Stimulated activated CD4-positive, alpha-beta T cell treated with anti-CD3 and anti-CD28 coated beads, Interleukin-12 subunit alpha, Interleukin-12 subunit beta, amount 100 ng/mL, for 24 hours (primary cell): Measurements from ENCODE around the gene SLC15A2.
"Not testable (repeated sequence)": the region's sequence is repeated elsewhere in the genome, so short reads cannot be mapped to it uniquely, and the experiment has no call there.

Experiments
- DNase-seq, 2 experiments: peaks; one replicate each; pipeline ENCODE4 v3.0.0-alpha.2; 2020; ENCODE audit warnings: low read depth in 2 of 2

Gene SLC15A2

DNA sequence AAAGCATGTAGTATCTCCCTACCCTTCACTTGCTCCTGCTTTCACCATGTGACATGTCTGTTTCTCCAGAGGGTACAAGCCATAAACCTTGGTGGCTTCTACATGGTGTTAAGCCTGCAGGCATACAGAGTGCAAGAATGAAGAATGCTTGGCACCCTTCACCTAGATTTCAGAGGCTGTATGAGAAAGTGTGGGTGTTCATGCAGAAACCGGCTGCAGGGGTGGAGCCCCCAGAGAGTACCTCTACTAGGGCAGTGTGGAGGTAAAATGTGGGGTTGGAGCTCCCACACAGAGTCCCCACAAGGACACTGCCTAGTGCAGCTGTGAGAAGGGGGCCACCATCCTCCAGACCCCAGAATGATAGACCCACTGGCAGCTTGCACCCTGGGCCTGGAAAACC is 32.2 kb downstream of the SLC15A2 start:
- DNase-seq = no peak

GRCh38 chr3:121938141-121938855 is 44.1 kb downstream of the SLC15A2 start:
- DNase-seq = not testable (repeated sequence)

DNA sequence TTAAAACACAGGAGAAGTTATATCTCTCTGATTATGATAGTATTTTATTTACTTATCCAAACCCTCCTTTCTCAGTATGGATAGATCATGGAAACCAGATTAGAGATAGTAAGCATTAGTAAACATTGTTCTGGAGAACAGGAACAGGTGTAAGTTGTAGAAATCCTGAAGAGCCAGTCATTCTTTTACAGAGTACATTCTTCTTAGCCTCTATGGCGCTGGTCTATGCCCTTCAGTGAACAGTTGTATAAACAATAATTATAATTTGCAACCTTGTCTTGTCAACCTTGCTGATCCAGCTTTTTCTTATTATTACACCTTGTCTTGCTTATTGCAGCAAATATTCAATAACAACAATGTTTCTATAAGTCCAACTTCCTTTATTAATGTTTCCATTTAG is 47.4 kb downstream of the SLC15A2 start:
- DNase-seq = no peak

DNA sequence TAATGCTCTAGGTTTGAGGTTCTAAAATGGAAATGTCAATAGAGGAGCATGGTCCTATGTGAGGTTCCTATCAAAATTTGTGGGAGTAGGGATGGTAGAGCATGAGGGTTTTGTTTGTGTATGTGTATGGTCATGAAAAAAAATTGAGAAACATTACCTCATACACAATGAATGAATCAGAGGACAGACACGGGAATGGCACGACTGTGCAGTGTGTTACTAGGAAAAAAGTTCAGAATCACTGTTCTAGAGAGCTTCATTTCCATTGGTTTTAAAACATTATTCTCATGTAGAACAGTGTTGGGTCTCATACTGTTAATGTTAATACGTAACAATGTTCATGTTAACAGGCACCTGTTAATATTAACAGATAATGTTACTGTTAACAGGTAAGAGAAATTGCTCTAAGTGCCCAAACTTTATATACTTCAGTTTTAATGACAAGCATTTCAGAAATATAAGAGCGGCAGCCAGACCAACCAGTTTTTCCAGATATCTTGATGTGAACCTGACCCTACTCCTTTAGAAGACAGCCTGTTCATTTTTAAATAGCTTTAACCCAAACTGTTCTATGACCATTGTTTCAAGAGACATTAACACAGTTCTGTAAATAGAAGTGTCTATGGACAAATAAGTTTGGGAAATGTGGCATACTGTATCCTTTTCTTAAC is 48.0 kb downstream of the SLC15A2 start:
- no peak for DNase-seq

- no peak for DNase-seq
Measured at GRCh38 chr3:121943431-121943830, 49.2 kb downstream of the SLC15A2 start.

GRCh38 chr3:121948641-121949040 is 54.4 kb downstream of the SLC15A2 start:
- DNase-seq = no peak

DNA sequence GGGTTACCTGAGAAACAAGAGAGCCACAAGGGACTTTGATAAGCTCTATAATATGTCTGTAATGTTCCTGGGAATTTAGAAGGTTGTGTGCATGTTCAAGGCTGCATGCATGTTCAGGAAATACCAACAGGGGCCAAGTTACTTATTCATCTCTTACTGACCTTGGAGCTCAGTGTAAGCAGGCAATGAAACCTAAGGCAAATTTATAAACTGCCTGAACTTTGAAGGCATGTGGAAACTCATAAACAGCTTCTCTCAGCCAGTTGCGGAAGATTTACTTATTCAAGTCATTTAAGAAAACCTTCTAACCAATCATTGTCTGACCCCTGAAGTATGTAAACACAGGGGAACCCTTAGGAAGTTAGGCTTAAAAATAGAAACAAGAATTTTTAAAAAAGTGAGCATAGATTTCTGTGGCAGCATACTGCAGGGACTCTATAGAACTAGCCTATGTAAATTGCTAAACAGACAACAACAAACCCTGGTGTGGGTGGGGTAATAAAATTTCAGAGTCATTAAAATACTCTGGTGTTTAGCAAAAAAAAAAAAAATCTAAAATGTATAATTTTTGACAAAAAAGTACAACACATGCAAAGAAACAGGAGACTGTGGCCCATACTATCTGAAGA is 57.2 kb downstream of the SLC15A2 start:
- no peak for DNase-seq

DNA sequence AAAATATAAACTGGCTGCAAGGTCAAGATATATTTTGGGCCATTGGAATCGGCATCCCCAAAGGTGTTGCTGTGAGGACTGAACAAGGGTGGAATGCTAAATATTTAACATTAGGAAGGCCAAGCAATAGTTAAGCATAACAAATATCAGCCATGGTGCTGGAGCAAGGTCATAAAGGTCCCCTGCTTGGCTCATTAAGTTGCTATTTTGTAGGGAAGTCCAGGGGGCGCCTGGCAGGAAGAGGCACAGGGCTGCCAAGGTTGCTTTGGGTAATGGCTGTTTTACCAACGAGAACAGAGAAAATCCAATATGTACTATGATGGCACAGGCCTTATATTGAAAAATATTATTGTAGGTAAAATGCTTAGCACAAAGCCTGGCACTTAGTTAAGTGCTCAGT is 62.2 kb downstream of the SLC15A2 start:
- DNase-seq = no peak

GRCh38 chr3:121957674-121958415 is 63.6 kb downstream of the SLC15A2 start:
- no peak for DNase-seq

DNA sequence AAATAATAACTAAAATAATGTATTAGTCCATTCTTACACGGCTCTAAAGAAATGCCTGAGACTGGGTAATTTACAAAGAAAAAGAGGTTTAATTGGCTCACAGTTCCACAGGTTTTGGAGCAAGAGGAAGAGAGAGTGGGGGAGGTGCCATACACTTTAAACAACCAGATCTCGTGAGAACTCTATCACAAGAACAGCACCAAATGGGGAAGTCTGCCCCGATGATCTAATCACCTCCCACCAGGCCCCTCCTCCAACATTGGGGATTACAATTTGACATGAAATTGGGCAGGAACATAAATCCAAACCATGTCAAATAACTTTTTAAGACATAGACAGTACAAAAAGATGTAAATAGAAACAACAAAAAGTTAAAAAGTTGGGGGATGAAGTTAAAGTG is 64.6 kb downstream of the SLC15A2 start:
- DNase-seq = no peak

DNA sequence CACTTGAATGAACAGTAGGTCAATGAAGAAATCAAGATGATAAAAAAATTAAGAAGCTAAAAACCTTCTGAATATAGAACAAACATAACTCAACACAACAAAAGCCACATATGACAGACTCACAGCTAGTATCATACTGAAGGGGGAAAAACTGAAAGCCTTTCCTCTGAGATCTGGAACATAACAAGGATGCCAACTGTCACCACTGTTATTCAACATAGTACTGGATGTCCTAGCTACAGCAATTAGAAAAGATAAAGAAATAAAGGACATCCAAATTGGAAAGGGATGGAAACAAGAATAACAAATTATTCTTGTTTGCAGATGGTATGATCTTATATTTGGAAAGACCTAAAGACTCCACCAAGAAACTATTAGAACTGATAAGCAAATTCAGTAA is 67.1 kb downstream of the SLC15A2 start:
- no peak for DNase-seq

GRCh38 chr3:121962443-121962842 is 68.2 kb downstream of the SLC15A2 start:
- no peak for DNase-seq

DNA sequence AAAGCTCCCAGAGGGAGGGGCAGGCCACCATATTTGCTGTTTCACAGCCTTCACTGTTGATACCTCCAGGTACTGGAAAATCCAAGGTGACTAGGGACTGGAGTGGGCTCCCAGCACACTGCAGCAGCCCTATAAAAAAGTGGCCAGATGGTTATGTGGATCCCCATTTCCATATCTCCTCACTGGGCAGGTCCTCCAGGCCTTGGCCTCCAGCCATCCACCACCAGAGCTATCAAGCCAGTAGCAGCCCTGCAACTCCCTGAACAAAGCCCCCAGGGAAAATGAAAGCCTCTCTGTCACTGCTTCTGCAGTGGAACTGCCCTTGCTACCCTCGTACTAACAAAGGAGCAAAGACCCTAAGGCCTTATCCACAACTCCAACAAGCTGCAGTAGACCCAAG is 69.4 kb downstream of the SLC15A2 start:
- no peak for DNase-seq

GRCh38 chr3:121969631-121970030 is 75.4 kb downstream of the SLC15A2 start:
- no peak for DNase-seq

- no peak for DNase-seq
Measured at GRCh38 chr3:121970047-121970446, 75.8 kb downstream of the SLC15A2 start.

- DNase-seq = no peak
Measured at GRCh38 chr3:121974601-121975111, 80.5 kb downstream of the SLC15A2 start.

DNA sequence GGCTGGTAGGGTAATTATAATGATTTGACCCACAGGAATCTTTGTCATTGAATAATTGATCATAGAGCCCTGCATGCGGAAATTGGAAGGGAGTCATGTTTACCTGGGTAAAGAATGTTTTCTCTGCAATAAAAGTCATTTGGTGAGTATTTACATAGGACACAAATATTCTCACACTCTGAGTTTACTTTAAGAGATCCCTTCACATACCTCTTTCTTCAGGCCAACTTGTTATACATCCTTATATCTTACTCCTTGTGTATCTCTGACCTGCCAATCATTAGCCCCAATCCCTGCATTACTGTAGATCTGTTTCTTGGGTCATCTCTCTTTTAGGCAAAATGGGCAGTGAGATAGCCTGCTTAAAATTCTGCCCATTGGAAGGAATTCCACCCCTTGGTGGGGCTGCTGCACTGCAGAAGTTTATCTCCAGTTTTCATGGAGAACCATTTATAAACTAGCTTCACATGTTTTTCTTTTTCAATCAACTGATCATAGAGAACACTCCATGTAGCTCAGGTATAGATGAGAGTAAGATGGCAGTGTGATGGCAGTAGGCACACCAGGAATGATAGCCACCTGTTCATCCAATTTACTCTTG is 81.6 kb downstream of the SLC15A2 start:
- no peak for DNase-seq

DNA sequence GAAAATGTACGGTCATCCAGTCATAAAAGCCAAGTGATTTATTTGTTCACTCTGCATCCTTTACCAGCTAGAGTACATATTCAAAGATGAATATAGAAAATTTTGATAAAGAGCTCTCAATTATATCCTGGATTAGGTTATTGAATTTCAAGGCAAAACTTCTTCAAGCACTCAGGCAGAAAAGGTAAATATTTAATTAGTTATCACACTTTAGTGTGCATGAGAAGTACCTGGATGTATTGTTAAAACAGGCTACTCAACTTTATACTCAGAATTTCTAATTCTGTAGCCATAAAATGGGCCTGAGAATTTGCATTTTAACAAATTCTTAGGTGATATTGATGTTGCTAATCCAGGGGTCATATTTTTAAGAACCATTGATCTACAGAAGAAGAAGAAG is 82.5 kb downstream of the SLC15A2 start:
- no peak for DNase-seq

GRCh38 chr3:121979246-121979645 is 85.0 kb downstream of the SLC15A2 start:
- no peak for DNase-seq

DNA sequence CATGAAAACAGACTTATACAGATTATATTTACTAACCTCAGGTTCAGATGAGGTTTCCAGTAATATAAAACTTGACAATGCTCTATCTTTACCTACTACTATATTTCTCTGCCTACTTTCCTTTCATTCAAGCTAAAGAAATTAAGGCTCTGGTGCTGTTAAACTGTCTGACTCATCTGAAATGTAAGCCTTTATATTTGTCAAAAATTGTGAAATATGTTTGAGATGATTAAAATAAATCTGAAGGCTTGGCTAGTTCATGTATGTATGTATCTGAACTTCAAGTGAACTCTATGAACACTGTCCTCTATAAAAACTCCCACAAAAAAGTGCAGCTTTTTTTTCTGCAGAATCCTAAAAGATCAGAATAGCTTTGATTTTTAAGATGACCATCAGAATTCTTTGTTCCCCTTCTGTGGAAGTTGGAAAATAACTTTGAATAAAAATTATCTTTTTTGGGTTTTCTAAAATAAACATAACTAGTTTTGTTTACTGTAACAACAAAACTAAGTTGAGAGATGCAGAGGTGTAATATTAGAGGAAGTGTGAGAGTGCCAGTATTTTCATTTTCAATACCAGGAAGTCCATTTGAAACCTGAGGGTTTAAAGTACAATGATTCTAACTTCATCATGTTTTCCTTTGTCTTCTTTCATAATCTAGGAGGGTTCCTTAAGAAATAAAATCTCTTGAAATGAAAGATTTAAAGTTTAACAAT is 85.7 kb downstream of the SLC15A2 start:
- DNase-seq = no peak

DNA sequence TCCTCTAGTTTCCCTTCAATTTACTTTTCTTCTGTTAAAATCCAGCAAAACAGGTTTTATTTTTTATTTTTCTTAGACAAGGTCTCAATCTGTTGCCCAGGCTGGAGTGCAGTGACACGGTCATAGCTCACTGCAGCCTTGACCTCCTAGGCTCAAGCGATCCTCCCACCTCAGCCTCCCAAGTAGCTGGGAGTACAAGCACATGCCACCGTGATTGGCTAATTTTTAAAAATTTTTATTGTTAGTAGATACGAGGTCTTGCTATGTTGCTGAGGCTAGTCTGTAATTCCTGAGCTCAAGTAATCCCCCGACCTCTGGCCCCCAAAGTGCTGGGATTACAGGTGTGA is 86.2 kb downstream of the SLC15A2 start:
- no peak for DNase-seq
